ENCODE results near the gene RAD51B. TPM values are rescaled to one million over a fixed set of nuclear protein-coding genes. Genes with fewer than 3 reads are reported as not detected.

Gene RAD51B
- total RNA-seq, 4 donors from 2014 or later, result 19.6 to 39.7 (median 25.4) TPM

- H3K36me3 ChIP-seq, result no peaks in the 10 kb centered on the region
- no peaks in the 10 kb centered on the region for H3K27me3 ChIP-seq
- WGBS, result 93% methylated on average over 6 of the region's 6 CpGs
- TF ChIP-seq CTCF (IDR thresholded peaks at IDR 0.05), result no peak
- TF ChIP-seq POLR2A (IDR thresholded peaks at IDR 0.05), result no peak
- no peak for TF ChIP-seq POLR2AphosphoS5 (IDR thresholded peaks at IDR 0.05)
- TF ChIP-seq EP300 (IDR thresholded peaks at IDR 0.05), result no peak
- H3K27ac ChIP-seq, result no peak overlapping the region
- peaks cover 36% of the 10 kb centered on the region for H3K4me1 ChIP-seq
- no peaks in the 10 kb centered on the region for H3K9me3 ChIP-seq
- no peak overlapping the region for H3K4me3 ChIP-seq
- peak; percentile 36 to 54 for DNase-seq (ENCODE audit: low spot score in 2 of 2)
Observed at GRCh38 chr14:68594737-68595380, 775.3 kb downstream of the RAD51B start.

GRCh38 chr14:68596211-68596610, 776.6 kb downstream of the RAD51B start:
- no peak for TF ChIP-seq POLR2AphosphoS5 (IDR thresholded peaks at IDR 0.05)
- no peak for TF ChIP-seq EP300 (IDR thresholded peaks at IDR 0.05)
- TF ChIP-seq POLR2A (IDR thresholded peaks at IDR 0.05), result no peak
- no peak for TF ChIP-seq CTCF (IDR thresholded peaks at IDR 0.05)
- WGBS, result 87% methylated on average over 7 of the region's 7 CpGs
- H3K36me3 ChIP-seq, result no peaks in the 10 kb centered on the region
- no peak overlapping the region for H3K4me3 ChIP-seq
- H3K27ac ChIP-seq, result no peak overlapping the region
- no peak for DNase-seq (ENCODE audit: low spot score in 2 of 2)
- no peaks in the 10 kb centered on the region for H3K9me3 ChIP-seq
- H3K4me1 ChIP-seq, result peaks cover 25% of the 10 kb centered on the region
- H3K27me3 ChIP-seq, result no peaks in the 10 kb centered on the region

- 81% methylated on average over 10 of the region's 10 CpGs for WGBS
- TF ChIP-seq CTCF (IDR thresholded peaks at IDR 0.05) (no peak), EP300 (IDR thresholded peaks at IDR 0.05) (no peak), POLR2AphosphoS5 (IDR thresholded peaks at IDR 0.05) (no peak), POLR2A (IDR thresholded peaks at IDR 0.05) (no peak)
- peak; percentile 53 to 65 for DNase-seq (ENCODE audit: low spot score in 2 of 2)
- H3K36me3 ChIP-seq, result no peaks in the 10 kb centered on the region
- H3K4me3 ChIP-seq, result no peak overlapping the region
- no peaks in the 10 kb centered on the region for H3K9me3 ChIP-seq
- H3K27me3 ChIP-seq, result no peaks in the 10 kb centered on the region
- peaks cover 25% of the 10 kb centered on the region for H3K4me1 ChIP-seq
- H3K27ac ChIP-seq, result no peak overlapping the region
Observed at GRCh38 chr14:68596701-68597100, 777.1 kb downstream of the RAD51B start.

- peak overlapping the region; percentile 87 for H3K27ac ChIP-seq
- H3K9me3 ChIP-seq, result no peaks in the 10 kb centered on the region
- H3K36me3 ChIP-seq, result no peaks in the 10 kb centered on the region
- no peak for DNase-seq (ENCODE audit: low spot score in 2 of 2)
- peak overlapping the region; percentile 1 for H3K4me3 ChIP-seq
- 81% methylated on average over 2 of the region's 2 CpGs for WGBS
- no peaks in the 10 kb centered on the region for H3K27me3 ChIP-seq
- H3K4me1 ChIP-seq, result peaks cover 25% of the 10 kb centered on the region
- TF ChIP-seq POLR2AphosphoS5 (IDR thresholded peaks at IDR 0.05), result no peak
- TF ChIP-seq POLR2A (IDR thresholded peaks at IDR 0.05), result no peak
- TF ChIP-seq CTCF (IDR thresholded peaks at IDR 0.05), result no peak
- no peak for TF ChIP-seq EP300 (IDR thresholded peaks at IDR 0.05)
Observed at GRCh38 chr14:68598089-68598488, 778.5 kb downstream of the RAD51B start.

GRCh38 chr14:68598621-68599447, 779.3 kb downstream of the RAD51B start:
- Histone ChIP-seq H3K27me3 (no peaks in the 10 kb centered on the region), H3K4me3 (peak overlapping the region; percentile 19), H3K27ac (peak overlapping the region; percentile 87), H3K36me3 (no peaks in the 10 kb centered on the region), H3K4me1 (peaks cover 24% of the 10 kb centered on the region), H3K9me3 (no peaks in the 10 kb centered on the region)
- no peak for TF ChIP-seq CTCF (IDR thresholded peaks at IDR 0.05)
- TF ChIP-seq EP300 (IDR thresholded peaks at IDR 0.05), result no peak
- peak in 1 of 3 donors; percentile 53 for TF ChIP-seq POLR2AphosphoS5 (IDR thresholded peaks at IDR 0.05)
- peak; percentile 77 to 81 for DNase-seq (ENCODE audit: low spot score in 2 of 2)
- WGBS, result 67% methylated on average over 22 of the region's 22 CpGs
